MCF 10A (cell line): Measurements from ENCODE around the gene FOXP1. TPM values are rescaled to one million over a fixed set of nuclear protein-coding genes. Genes with fewer than 3 reads are reported as not detected.
"Not testable (repeated sequence)": the region's sequence is repeated elsewhere in the genome, so short reads cannot be mapped to it uniquely, and the experiment has no call there.

ENCODE experiments used
- BruUV-seq: library from RNA; stranded (reverse); fragments of 400-500 nt; replicated peaks from 2 replicates; lab custom pipeline; 2021; lab: Mats Ljungman, UMichigan
- CTCF ChIA-PET: fragments of 300-600 bp; sonication (Branson Sonifier 250); formaldehyde crosslinking; extraction: SDS; loops from one replicate; lab custom pipeline; 2021; ENCODE audit warnings: antibody characterized with exemption, inconsistent platforms; lab: Yijun Ruan, JAX
- POLR2A ChIA-PET: fragments of 300-600, 350-650 bp; sonication (Branson Sonifier 250); formaldehyde crosslinking; extraction: SDS; loops from one replicate; lab custom pipeline; 2020; ENCODE audit warnings: antibody characterized with exemption, inconsistent platforms; lab: Yijun Ruan, JAX
- DNase-seq: peaks from one replicate; pipeline ENCODE4 v3.0.0-alpha.2; 2018; ENCODE audit not compliant: unreplicated experiment
- H3K27ac Mint-ChIP-seq: one replicate; pipeline ENCODE4 v1.8.0; 2022; ENCODE audit warnings: mild to moderate bottlenecking, low read depth, mixed read lengths; ENCODE audit not compliant: unreplicated experiment
- H3K27me3 Mint-ChIP-seq: one replicate; pipeline ENCODE4 v1.8.0; 2022; ENCODE audit warnings: mixed read lengths; ENCODE audit not compliant: insufficient read depth, unreplicated experiment
- H3K36me3 Mint-ChIP-seq: one replicate; pipeline ENCODE4 v1.8.0; 2022; ENCODE audit warnings: mild to moderate bottlenecking, moderate library complexity, mixed read lengths; ENCODE audit not compliant: insufficient read depth, unreplicated experiment
- H3K4me1 Mint-ChIP-seq: one replicate; pipeline ENCODE4 v1.8.0; 2022; ENCODE audit warnings: mixed read lengths; ENCODE audit not compliant: insufficient read depth, unreplicated experiment
- H3K4me3 Mint-ChIP-seq: one replicate; pipeline ENCODE4 v1.8.0; 2022; ENCODE audit warnings: mild to moderate bottlenecking, moderate library complexity, mixed read lengths; ENCODE audit not compliant: unreplicated experiment
- H3K9me3 Mint-ChIP-seq: one replicate; pipeline ENCODE4 v1.8.0; 2022; ENCODE audit warnings: mixed read lengths; ENCODE audit not compliant: unreplicated experiment
- intact Hi-C: fragments of 100-400 bp; cut with micrococcal nuclease; formaldehyde crosslinking; loops from 2 replicates; pipeline ENCODE4 v1.14.1; 2022
- total RNA-seq: library from RNA; stranded (reverse); gene quantifications from 2 replicates; pipeline ENCODE4 v1.2.3, GENCODE V29; 2022
- TF ChIP-seq, protein P1 (sequence below): fragments of 200-600 bp; IDR thresholded peaks from one replicate; pipeline ENCODE4 v1.8.0; 2022; ENCODE audit warnings: antibody characterized with exemption, mild to moderate bottlenecking; ENCODE audit not compliant: unreplicated experiment

Gene FOXP1
- total RNA-seq, 1 experiment from 2014 or later, result 49.0 TPM

DNA sequence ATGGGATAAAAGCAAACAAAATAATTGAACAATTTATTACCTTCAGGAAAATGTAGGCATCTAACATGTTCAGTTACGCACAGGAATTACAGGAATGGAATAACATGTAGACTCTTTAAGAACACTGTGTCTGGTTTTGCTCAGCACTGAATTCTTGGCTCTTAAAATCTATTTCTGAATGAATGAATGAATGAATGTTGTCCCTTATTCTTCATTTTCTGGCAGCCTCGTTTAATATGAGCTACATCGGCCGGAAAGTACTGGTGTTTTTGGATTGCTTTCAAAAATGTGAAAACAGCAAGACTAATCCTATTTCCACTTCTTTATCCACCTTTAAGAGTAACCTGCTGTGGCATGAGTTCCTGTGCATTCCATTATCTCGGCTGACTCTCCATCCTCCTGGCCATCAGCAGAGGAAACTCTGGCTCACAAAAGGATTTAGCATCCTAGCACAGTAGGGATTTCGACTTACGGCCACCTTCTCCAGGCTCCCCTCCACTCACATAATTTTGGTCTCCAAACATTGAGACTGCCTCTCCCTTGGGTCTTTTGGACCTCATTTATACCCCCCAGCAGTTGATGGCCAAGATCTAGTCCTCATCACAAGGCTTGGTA is 145.3 kb downstream of the FOXP1 start:
- Mint-ChIP-seq H3K27me3 (no peaks in the 10 kb centered on the region), H3K9me3 (no peaks in the 10 kb centered on the region), H3K4me3 (no peak overlapping the region), H3K4me1 (peaks cover 33% of the 10 kb centered on the region), H3K27ac (peak overlapping the region; percentile 55), H3K36me3 (peaks cover 17% of the 10 kb centered on the region)
- BruUV-seq, result no TSS peak
- DNase-seq, result no peak
- ChIA-PET CTCF (interaction anchor here (0.8 kb wide), 1 partner anchor 14 kb away, joined by 7 read pairs; no protein-coding TSS in a partner anchor), POLR2A (no interaction called here)
- TF ChIP-seq, protein P1, sequence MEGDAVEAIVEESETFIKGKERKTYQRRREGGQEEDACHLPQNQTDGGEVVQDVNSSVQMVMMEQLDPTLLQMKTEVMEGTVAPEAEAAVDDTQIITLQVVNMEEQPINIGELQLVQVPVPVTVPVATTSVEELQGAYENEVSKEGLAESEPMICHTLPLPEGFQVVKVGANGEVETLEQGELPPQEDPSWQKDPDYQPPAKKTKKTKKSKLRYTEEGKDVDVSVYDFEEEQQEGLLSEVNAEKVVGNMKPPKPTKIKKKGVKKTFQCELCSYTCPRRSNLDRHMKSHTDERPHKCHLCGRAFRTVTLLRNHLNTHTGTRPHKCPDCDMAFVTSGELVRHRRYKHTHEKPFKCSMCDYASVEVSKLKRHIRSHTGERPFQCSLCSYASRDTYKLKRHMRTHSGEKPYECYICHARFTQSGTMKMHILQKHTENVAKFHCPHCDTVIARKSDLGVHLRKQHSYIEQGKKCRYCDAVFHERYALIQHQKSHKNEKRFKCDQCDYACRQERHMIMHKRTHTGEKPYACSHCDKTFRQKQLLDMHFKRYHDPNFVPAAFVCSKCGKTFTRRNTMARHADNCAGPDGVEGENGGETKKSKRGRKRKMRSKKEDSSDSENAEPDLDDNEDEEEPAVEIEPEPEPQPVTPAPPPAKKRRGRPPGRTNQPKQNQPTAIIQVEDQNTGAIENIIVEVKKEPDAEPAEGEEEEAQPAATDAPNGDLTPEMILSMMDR, result no peak
- intact Hi-C loops, result no loop called here

GRCh38 chr3:71436337-71436736 is 147.2 kb downstream of the FOXP1 start:
- H3K9me3 Mint-ChIP-seq, result no peaks in the 10 kb centered on the region
- no peak overlapping the region for H3K4me3 Mint-ChIP-seq
- peaks cover 17% of the 10 kb centered on the region for H3K36me3 Mint-ChIP-seq
- peaks cover 32% of the 10 kb centered on the region for H3K4me1 Mint-ChIP-seq
- intact Hi-C loops, result no loop called here
- no peak overlapping the region for H3K27ac Mint-ChIP-seq
- CTCF ChIA-PET, result interaction anchor here (0.6 kb wide), 1 partner anchor 38 kb away, joined by 3 read pairs; no protein-coding TSS in a partner anchor
- DNase-seq, result no peak
- TF ChIP-seq, protein P1, result no peak
- H3K27me3 Mint-ChIP-seq, result no peaks in the 10 kb centered on the region
- no TSS peak for BruUV-seq
- POLR2A ChIA-PET, result no interaction called here

- POLR2A ChIA-PET, H3K4me3 Mint-ChIP-seq, BruUV-seq, CTCF ChIA-PET, intact Hi-C loops, DNase-seq, H3K9me3 Mint-ChIP-seq, H3K27me3 Mint-ChIP-seq, H3K27ac Mint-ChIP-seq: not testable (repeated sequence)
- Mint-ChIP-seq H3K36me3 (peaks cover 17% of the 10 kb centered on the region), H3K4me1 (peaks cover 36% of the 10 kb centered on the region)
Measured at GRCh38 chr3:71435836-71436235, 147.7 kb downstream of the FOXP1 start.

- ChIA-PET CTCF (interaction anchor here (0.7 to 0.9 kb wide), 3 partner anchors 8 to 348 kb away, joined by 3 read pairs; no protein-coding TSS in a partner anchor), POLR2A (no interaction called here)
- DNase-seq, result no peak
- BruUV-seq, result no TSS peak
- H3K4me3 Mint-ChIP-seq, result no peak overlapping the region
- peaks cover 34% of the 10 kb centered on the region for H3K4me1 Mint-ChIP-seq
- no peaks in the 10 kb centered on the region for H3K27me3 Mint-ChIP-seq
- peaks cover 17% of the 10 kb centered on the region for H3K36me3 Mint-ChIP-seq
- H3K27ac Mint-ChIP-seq, result no peak overlapping the region
- intact Hi-C loops, result no loop called here
- H3K9me3 Mint-ChIP-seq, result no peaks in the 10 kb centered on the region
- TF ChIP-seq, protein P1, result no peak
Measured at GRCh38 chr3:71433631-71434030, 149.9 kb downstream of the FOXP1 start.
